ENCODE data around the gene STXBP2.
"Not testable (repeated sequence)": the region's sequence is repeated elsewhere in the genome, so short reads cannot be mapped to it uniquely, and the experiment has no call there.

Gene STXBP2

GRCh38 chr19:7632340-7633203, 4.3 kb upstream of the STXBP2 start:
- DNase-seq (ENCODE audit: low read depth in 2 of 2, low spot score in 1 of 2), result no peak

- no peak for DNase-seq (ENCODE audit: low read depth in 2 of 2, low spot score in 1 of 2)
Measured at GRCh38 chr19:7633698-7634097, 3.2 kb upstream of the STXBP2 start, which contains the start of gene PCP2. Gene PCP2 (minus strand): TSS chr19:7633719. CDS start chr19:7633457, 262 bp downstream.

- no peak for DNase-seq (ENCODE audit: low read depth in 2 of 2, low spot score in 1 of 2)
Measured at GRCh38 chr19:7635670-7636069, 1.2 kb upstream of the STXBP2 start.

- no peak for DNase-seq (ENCODE audit: low read depth in 2 of 2, low spot score in 1 of 2)
Measured at GRCh38 chr19:7636317-7636690, 606 bp upstream of the STXBP2 start.

GRCh38 chr19:7637374-7638256, 705 bp downstream of the STXBP2 start:
- no peak for DNase-seq (ENCODE audit: low read depth in 2 of 2, low spot score in 1 of 2)

- DNase-seq (ENCODE audit: low read depth in 2 of 2, low spot score in 1 of 2), result no peak
Measured at GRCh38 chr19:7638802-7639465, 2.0 kb downstream of the STXBP2 start.

GRCh38 chr19:7639863-7640348, 3.0 kb downstream of the STXBP2 start:
- no peak for DNase-seq (ENCODE audit: low read depth in 2 of 2, low spot score in 1 of 2)

- DNase-seq (ENCODE audit: low read depth in 2 of 2, low spot score in 1 of 2), result no peak
Measured at GRCh38 chr19:7640803-7641202, 3.9 kb downstream of the STXBP2 start.

GRCh38 chr19:7641290-7642276, 4.7 kb downstream of the STXBP2 start:
- DNase-seq (ENCODE audit: low read depth in 2 of 2, low spot score in 1 of 2), result no peak

- DNase-seq (ENCODE audit: low read depth in 2 of 2, low spot score in 1 of 2), result no peak
Measured at GRCh38 chr19:7642295-7643030, 5.6 kb downstream of the STXBP2 start.

GRCh38 chr19:7643031-7643415, 6.1 kb downstream of the STXBP2 start:
- no peak for DNase-seq (ENCODE audit: low read depth in 2 of 2, low spot score in 1 of 2)

GRCh38 chr19:7643629-7644549, 7.0 kb downstream of the STXBP2 start:
- DNase-seq (ENCODE audit: low read depth in 2 of 2, low spot score in 1 of 2), result not testable (repeated sequence)

- DNase-seq (ENCODE audit: low read depth in 2 of 2, low spot score in 1 of 2), result no peak
Measured at GRCh38 chr19:7644550-7644877, 7.6 kb downstream of the STXBP2 start.

GRCh38 chr19:7645163-7645562, 8.3 kb downstream of the STXBP2 start:
- DNase-seq (ENCODE audit: low read depth in 2 of 2, low spot score in 1 of 2), result no peak

- no peak for DNase-seq (ENCODE audit: low read depth in 2 of 2, low spot score in 1 of 2)
Measured at GRCh38 chr19:7645656-7646425, 8.9 kb downstream of the STXBP2 start.

GRCh38 chr19:7646426-7646700, 9.5 kb downstream of the STXBP2 start:
- no peak for DNase-seq (ENCODE audit: low read depth in 2 of 2, low spot score in 1 of 2)

GRCh38 chr19:7647156-7647555, 10.2 kb downstream of the STXBP2 start:
- no peak for DNase-seq (ENCODE audit: low read depth in 2 of 2, low spot score in 1 of 2)

All from stimulated activated CD8-positive, alpha-beta memory T cell treated with anti-CD3 and anti-CD28 coated beads, Interleukin-4, amount 100 ng/mL, for 4 hours (primary cell).